Activated T-cell treated with anti-CD3 and anti-CD28 coated beads, Interleukin-2, amount 50 U/mL, for 72 hours (primary cell): Measurements from ENCODE around the gene FOXN3. TPM values are rescaled to one million over a fixed set of nuclear protein-coding genes. Genes with fewer than 3 reads are reported as not detected.
"Not testable (repeated sequence)": the region's sequence is repeated elsewhere in the genome, so short reads cannot be mapped to it uniquely, and the experiment has no call there.

Experiments used
- ATAC-seq, 2 donors: fragments of 150-1000 bp; cut with Tn5 transposase; replicated peaks in 1 of 2; 2 replicates each; pipeline ENCODE4 v1.10.0; 2021; ENCODE audit warnings: moderate library complexity in 2 of 2, mild to moderate bottlenecking in 1 of 2
- DNase-seq, 2 donors: peaks; one replicate each; pipeline ENCODE4 v3.0.0; 2021 to 2022; ENCODE audit warnings: mixed read lengths in 1 of 2
- H3K27ac Mint-ChIP-seq: one replicate; pipeline ENCODE4 v1.8.0; 2022; ENCODE audit warnings: mild to moderate bottlenecking, moderate library complexity, mixed read lengths
- H3K27me3 Mint-ChIP-seq: one replicate; pipeline ENCODE4 v1.8.0; 2022; ENCODE audit warnings: low read depth, mixed read lengths
- H3K36me3 Mint-ChIP-seq, 2 donors: one replicate each; pipeline ENCODE4 v1.8.0; 2022; ENCODE audit warnings: mixed read lengths in 2 of 2, mild to moderate bottlenecking in 1 of 2; ENCODE audit not compliant: insufficient read depth in 2 of 2
- H3K4me1 Mint-ChIP-seq: one replicate; pipeline ENCODE4 v1.8.0; 2022; ENCODE audit warnings: low read depth, mixed read lengths
- H3K4me3 Mint-ChIP-seq, 2 donors: one replicate each; pipeline ENCODE4 v1.8.0; 2022; ENCODE audit warnings: mild to moderate bottlenecking in 2 of 2, mixed read lengths in 2 of 2, moderate library complexity in 2 of 2
- H3K9me3 Mint-ChIP-seq, 2 donors: one replicate each; pipeline ENCODE4 v1.8.0; 2022; ENCODE audit warnings: mixed read lengths in 2 of 2
- total RNA-seq, 2 donors: library from RNA; stranded (reverse); gene quantifications; one replicate each; pipeline ENCODE4 v1.2.3, GENCODE V29; 2022

The FOXN3 gene
- total RNA-seq, 2 donors from 2014 or later, result 154 to 157 TPM

DNA sequence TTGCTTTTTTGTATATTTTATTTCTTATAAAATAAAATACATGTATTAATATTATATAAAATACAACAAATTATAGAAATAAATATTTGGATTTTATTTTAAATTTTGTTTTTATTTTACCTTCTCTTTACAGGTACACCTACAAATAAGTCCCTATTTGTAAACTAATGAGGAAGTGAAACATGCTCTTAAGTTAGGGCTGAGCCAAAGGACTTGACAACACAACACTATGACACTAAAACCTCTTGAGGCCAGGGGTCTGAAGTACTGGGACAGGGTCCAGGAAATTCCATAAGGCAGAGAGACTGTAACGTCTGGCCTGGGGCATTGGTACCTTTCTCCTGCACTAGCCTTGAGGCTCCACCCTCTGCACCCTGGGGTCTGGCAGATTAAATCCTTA lies 293.2 kb downstream of the FOXN3 start:
- DNase-seq, result no peak
- H3K27me3 Mint-ChIP-seq, result peaks cover 17% of the 10 kb centered on the region
- no peaks in the 10 kb centered on the region for H3K4me1 Mint-ChIP-seq

DNA sequence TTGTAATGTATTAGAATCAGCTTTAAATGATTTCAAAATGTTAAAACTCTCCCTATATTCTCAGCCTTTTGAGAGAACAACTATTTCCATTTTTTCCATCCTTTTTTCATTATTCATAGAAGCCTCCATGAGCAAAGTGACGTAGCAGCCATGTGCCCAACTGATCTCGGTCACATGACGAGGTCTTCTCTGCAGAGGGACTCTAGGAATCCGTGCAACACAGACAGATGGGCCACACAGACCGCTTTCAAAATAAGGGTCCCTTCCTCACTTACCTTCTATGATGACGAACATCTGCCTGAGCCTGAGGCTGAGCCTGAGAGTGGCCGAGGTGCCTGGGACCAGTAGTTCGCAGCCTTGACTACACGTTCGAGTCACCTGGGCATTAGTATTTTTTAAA lies 293.8 kb downstream of the FOXN3 start:
- DNase-seq, result no peak
- peaks cover 0 to 2% of the 10 kb centered on the region in 2 donors for H3K36me3 Mint-ChIP-seq
- no peak overlapping the region for H3K4me3 Mint-ChIP-seq
- peaks cover 2 to 4% of the 10 kb centered on the region in 2 donors for H3K9me3 Mint-ChIP-seq
- no peak for ATAC-seq
- H3K27me3 Mint-ChIP-seq, result peaks cover 17% of the 10 kb centered on the region
- H3K4me1 Mint-ChIP-seq, result no peaks in the 10 kb centered on the region
- no peak overlapping the region for H3K27ac Mint-ChIP-seq

More for the DNA sequence above, 293.2 kb downstream of the FOXN3 start:
- Mint-ChIP-seq H3K36me3 (no peaks in the 10 kb centered on the region), H3K27ac (no peak overlapping the region), H3K9me3 (peaks cover 0 to 2% of the 10 kb centered on the region in 2 donors), H3K4me3 (no peak overlapping the region)
- ATAC-seq, result no peak

DNA sequence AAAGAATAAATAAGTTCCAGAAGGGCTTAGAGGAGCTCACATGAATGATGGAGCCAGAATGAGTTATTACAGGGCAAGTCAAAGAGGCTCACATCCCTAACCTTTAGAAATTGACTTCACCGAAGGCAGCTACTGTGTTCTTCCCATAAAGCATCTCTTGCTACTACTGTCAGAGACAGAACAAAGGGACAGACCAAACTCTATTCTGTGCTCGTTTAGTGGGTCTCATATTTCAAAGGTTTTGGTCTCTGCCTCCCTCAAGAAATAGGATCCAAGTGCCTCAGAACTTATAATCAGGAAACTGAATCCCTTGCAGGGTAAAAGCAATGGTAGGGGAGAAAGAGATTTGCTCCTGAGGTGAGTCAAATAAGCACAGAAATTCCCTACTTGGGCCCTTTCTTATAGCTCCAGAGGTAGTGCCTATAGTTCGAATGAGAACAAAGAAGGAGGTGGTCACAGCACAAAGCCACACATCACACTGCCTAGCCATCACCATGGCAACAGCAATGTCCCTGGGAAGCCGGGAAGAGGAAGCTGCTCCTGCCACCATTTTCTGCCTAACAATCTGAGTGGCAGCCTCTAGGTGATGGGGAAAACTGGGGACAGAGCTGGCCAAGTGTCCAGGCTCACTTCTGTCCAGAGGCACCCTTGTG lies 294.9 kb downstream of the FOXN3 start:
- no peak overlapping the region for H3K27ac Mint-ChIP-seq
- ATAC-seq (no peak), DNase-seq (no peak)
- H3K27me3 Mint-ChIP-seq, result peaks cover 17% of the 10 kb centered on the region
- H3K4me1 Mint-ChIP-seq, result no peaks in the 10 kb centered on the region
- peaks cover 2 to 6% of the 10 kb centered on the region in 2 donors for H3K9me3 Mint-ChIP-seq
- H3K36me3 Mint-ChIP-seq, result peaks cover 0 to 2% of the 10 kb centered on the region in 2 donors
- H3K4me3 Mint-ChIP-seq, result no peak overlapping the region

DNA sequence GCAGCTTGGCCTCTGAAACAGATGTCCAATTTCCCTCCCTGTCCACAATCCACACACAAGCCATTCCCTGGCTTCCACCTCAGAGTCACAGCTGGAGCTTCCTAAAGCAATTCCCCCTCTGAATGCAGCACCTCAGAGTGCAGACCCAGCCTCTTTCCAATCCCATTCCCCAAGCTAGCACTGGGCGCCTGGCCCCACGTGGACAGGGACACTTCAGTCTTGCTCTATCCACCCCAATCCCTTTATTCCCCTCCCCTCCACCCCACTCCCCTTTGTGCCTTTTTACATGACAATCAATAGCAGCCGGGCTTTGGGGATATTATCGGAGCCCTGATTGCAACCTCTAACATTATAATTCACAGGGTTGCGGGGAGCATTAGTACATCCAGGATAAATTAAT lies 300.0 kb downstream of the FOXN3 start:
- H3K4me3 Mint-ChIP-seq, result no peak overlapping the region

DNA sequence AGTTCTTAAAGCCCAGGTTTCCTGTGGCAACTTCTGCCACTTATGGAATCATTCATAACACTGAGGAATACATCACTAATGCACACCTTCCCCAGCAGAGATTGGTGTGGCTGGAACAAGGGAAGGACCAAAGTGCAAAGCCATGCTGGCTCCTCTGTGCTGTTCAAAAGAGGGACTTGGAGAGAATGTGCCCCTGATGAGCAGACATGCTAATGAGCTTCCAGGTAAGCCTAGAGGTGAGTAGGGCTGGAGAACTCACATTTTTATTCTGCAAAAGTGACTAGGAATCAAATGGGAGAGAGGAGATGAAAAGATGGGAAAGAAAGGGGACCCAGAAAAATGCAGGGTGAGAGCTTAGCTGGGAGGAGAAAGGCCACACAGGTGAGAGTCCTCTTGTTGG lies 302.9 kb downstream of the FOXN3 start:
- Mint-ChIP-seq H3K36me3 (peaks cover 0 to 2% of the 10 kb centered on the region in 2 donors), H3K4me3 (no peak overlapping the region), H3K27ac (no peak overlapping the region), H3K9me3 (peaks cover 2 to 5% of the 10 kb centered on the region in 2 donors), H3K27me3 (peaks cover under 1% of the 10 kb centered on the region), H3K4me1 (no peaks in the 10 kb centered on the region)
- DNase-seq (no peak), ATAC-seq (no peak)

More for the DNA sequence above, 300.0 kb downstream of the FOXN3 start:
- Mint-ChIP-seq H3K36me3 (peaks cover 0 to 2% of the 10 kb centered on the region in 2 donors), H3K27me3 (no peaks in the 10 kb centered on the region), H3K9me3 (peaks cover 2 to 6% of the 10 kb centered on the region in 2 donors), H3K4me1 (no peaks in the 10 kb centered on the region), H3K27ac (no peak overlapping the region)
- ATAC-seq, result no peak
- DNase-seq, result no peak

DNA sequence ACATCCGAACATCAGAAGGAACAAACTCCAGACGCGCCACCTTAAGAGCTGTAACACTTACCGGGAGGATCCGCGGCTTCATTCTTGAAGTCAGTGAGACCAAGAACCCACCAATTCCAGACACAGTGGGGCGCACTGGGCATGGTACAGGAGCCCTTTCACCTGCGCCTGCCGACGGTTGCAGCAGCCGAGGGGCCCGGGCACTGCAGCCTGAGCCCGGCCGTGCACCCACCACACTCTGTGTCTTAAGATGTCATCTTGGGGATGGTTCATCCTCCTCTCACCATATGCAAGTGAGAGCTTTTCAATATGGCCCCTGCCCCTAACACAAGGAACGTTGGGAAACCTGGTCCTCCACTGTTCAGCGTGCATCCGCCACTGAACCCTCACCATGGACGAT lies 304.3 kb downstream of the FOXN3 start:
- peaks cover 0 to 1% of the 10 kb centered on the region in 2 donors for H3K9me3 Mint-ChIP-seq
- DNase-seq (no peak), ATAC-seq (no peak)
- no peaks in the 10 kb centered on the region for H3K36me3 Mint-ChIP-seq
- H3K27me3 Mint-ChIP-seq, result peaks cover 10% of the 10 kb centered on the region
- H3K27ac Mint-ChIP-seq, result no peak overlapping the region
- H3K4me3 Mint-ChIP-seq, result no peak overlapping the region
- H3K4me1 Mint-ChIP-seq, result no peaks in the 10 kb centered on the region

DNA sequence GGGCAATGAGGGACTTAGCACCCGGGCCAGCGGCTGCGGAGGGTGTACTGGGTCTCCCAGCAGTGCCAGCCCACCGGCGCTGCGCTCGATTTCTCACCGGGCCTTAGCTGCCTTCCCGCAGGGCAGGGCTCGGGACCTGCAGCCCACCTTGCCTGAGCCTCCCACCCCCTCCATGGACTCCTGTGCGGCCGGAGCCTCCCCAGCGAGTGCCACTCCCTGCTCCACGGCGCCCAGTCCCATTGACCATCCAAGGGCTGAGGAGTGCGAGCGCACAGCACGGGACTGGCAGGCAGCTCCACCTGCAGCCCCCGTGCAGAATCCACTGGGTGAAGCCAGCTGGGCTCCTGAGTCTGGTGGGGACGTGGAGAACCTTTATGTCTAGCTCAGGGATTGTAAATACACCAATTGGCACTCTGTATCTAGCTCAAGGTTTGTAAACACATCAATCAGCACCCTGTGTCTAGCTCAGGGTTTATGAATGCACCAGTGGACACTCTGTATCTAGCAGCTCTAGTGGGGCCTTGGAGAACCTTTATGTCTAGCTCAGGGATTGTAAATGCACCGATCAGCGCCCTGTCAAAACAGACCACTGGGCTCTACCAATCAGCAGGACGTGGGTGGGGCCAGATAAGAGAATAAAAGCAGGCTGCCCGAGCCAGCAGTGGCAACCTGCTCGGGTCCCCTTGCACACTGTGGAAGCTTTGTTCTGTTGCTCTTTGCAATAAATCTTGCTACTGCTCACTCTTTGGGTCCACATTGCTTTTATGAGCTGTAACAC lies 305.1 kb downstream of the FOXN3 start:
- H3K27ac Mint-ChIP-seq, ATAC-seq, H3K4me3 Mint-ChIP-seq, H3K36me3 Mint-ChIP-seq, H3K4me1 Mint-ChIP-seq, DNase-seq, H3K27me3 Mint-ChIP-seq, H3K9me3 Mint-ChIP-seq: not testable (repeated sequence)

DNA sequence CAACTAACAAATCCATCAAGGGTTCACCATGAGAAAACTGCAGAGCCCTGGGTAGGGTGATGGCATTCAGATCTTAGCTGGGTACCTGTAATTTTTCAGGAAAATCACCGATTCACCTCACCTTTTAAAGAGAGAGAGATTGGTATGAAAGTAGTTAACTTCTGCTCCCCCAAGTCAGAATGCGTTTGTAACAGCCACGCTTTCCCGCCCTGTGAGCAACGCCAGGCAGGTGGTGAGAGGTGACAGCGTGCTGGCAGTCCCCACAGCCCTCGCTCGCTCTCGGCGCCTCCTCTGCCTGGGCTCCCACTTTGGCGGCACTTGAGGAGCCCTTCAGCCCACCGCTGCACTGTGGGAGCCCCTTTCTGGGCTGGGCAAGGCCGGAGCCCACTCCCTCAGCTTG lies 305.8 kb downstream of the FOXN3 start:
- not testable (repeated sequence) for H3K27ac Mint-ChIP-seq, DNase-seq, H3K4me1 Mint-ChIP-seq, H3K36me3 Mint-ChIP-seq, ATAC-seq, H3K4me3 Mint-ChIP-seq, H3K27me3 Mint-ChIP-seq, H3K9me3 Mint-ChIP-seq

DNA sequence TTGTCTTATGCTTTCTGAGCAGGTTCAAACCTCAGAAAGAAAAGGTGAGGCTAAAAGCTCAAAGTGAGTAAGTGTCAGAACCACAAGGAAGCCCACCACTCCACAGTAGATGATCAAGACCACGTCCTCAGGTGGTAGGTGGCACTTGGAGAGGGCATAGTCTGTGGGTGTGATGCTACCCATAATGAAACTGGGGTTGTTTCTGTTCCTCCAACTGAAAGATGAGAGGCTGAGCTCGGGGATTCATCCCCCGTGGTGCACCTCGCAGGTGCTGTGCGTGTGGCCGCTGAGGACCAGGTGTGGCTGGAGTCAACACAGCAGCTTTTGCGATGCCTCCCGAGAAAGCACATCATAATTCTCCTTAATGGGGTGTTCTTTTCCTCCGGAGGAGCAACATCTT lies 306.9 kb downstream of the FOXN3 start:
- DNase-seq (no peak), ATAC-seq (peak; percentile 35 to 39)
- peaks cover 10% of the 10 kb centered on the region for H3K27me3 Mint-ChIP-seq
- no peak overlapping the region for H3K4me3 Mint-ChIP-seq
- H3K36me3 Mint-ChIP-seq, result no peaks in the 10 kb centered on the region
- H3K9me3 Mint-ChIP-seq, result no peaks in the 10 kb centered on the region
- H3K4me1 Mint-ChIP-seq, result no peaks in the 10 kb centered on the region
- H3K27ac Mint-ChIP-seq, result no peak overlapping the region

DNA sequence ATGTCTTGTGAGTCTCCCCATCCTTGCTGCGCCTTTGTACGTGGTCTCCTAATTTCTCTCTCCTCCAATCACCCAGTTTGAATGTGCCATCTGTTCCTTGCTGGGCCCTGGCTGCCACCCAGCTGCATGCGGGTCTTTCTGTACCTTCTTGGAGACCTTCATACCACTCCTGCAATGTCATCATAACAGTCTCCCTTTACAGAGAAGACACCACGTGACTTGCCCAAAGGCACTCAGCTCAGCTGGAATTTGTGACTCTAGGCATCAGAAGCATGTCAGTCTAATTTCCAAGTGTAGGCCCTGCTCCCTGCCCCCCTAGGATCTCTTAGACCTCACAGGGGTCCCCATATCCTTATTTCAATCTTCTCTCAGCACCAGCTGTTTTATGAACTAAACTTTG lies 308.4 kb downstream of the FOXN3 start:
- Mint-ChIP-seq H3K27me3 (peaks cover 16% of the 10 kb centered on the region), H3K36me3 (no peaks in the 10 kb centered on the region), H3K4me1 (no peaks in the 10 kb centered on the region), H3K27ac (no peak overlapping the region), H3K9me3 (no peaks in the 10 kb centered on the region), H3K4me3 (no peak overlapping the region)
- ATAC-seq, result no peak
- DNase-seq, result no peak

DNA sequence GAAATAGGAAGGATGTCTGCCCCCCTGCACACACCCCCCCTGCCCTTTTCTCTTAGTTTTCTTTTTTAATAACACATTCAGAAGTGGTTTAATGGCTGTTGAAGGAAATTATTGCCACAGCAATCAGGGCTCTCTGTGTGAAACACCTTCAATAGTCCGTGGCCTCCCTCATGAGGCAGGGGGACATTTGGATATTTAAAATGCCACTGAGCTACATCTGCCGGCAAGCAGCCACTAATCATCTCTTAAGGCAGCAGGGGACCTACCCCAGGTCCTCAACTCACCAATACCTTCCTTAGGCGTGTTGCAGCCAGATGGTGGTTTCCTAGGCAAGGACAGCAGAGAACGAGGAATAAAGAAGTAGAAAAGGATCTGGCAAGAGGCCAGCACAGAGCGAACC lies 309.4 kb downstream of the FOXN3 start:
- H3K27me3 Mint-ChIP-seq, result peaks cover 26% of the 10 kb centered on the region

More for the DNA sequence above, 309.4 kb downstream of the FOXN3 start:
- Mint-ChIP-seq H3K4me3 (no peak overlapping the region), H3K36me3 (no peaks in the 10 kb centered on the region), H3K27ac (no peak overlapping the region), H3K9me3 (no peaks in the 10 kb centered on the region), H3K4me1 (no peaks in the 10 kb centered on the region)
- DNase-seq, result no peak
- no peak for ATAC-seq
